Endothelial cell of umbilical vein (primary cell): ENCODE results near the gene PINK1. TPM values are rescaled to one million over a fixed set of nuclear protein-coding genes. Genes with fewer than 3 reads are reported as not detected.

Experiments used
- BruUV-seq: library from RNA; stranded (reverse); fragments of 400-500 nt; replicated peaks from 2 replicates; lab custom pipeline; 2021; lab: Mats Ljungman, UMichigan
- CTCF ChIA-PET: fragments of 300-600, 350-600 bp; sonication (Branson Sonifier 250); formaldehyde crosslinking; loops from one replicate; lab custom pipeline; 2021; ENCODE audit warnings: antibody characterized with exemption, inconsistent platforms; lab: Charles Lee
- POLR2A ChIA-PET: fragments of 300-600, 350-600 bp; sonication (Branson Sonifier 250); formaldehyde crosslinking; loops from one replicate; lab custom pipeline; 2021; ENCODE audit warnings: antibody characterized with exemption, inconsistent platforms; lab: Charles Lee
- DNase-seq: peaks from one replicate; pipeline ENCODE4 v3.0.0-alpha.2; 2011; ENCODE audit warnings: low read depth, low spot score
- FAIRE-seq: peaks from 2 replicates; lab custom pipeline; 2011; peaks lifted over from hg19 to GRCh38; lab: Jason Lieb, UNC
- H2AFZ ChIP-seq: 2 replicates; pipeline ENCODE4 v1.6.0; 2012; ENCODE audit warnings: low read depth, low read length, control low read depth, inconsistent platforms
- H3K27ac ChIP-seq: 2 replicates; pipeline ENCODE4 v1.5.1; 2011; ENCODE audit warnings: low read depth, mild to moderate bottlenecking, control low read depth, low read length, moderate library complexity; ENCODE audit not compliant: insufficient read depth
- H3K27me3 ChIP-seq, 2 experiments: 2 replicates each; pipeline versions ENCODE4 v1.6.0 to v1.6.1; 2011; ENCODE audit warnings: low read length in 2 of 2, mixed read lengths in 1 of 2; ENCODE audit not compliant: control insufficient read depth in 2 of 2, insufficient read depth in 2 of 2
- H3K36me3 ChIP-seq, 2 experiments: 2 replicates in 1 of 2; 3 replicates in 1 of 2; pipeline ENCODE4 v1.5.1; 2011; ENCODE audit warnings: low read length in 2 of 2, mild to moderate bottlenecking in 1 of 2, moderate library complexity in 1 of 2; ENCODE audit not compliant: control insufficient read depth in 2 of 2, insufficient read depth in 2 of 2; ENCODE audit errors: extremely low read depth in 1 of 2
- H3K4me1 ChIP-seq: 3 replicates; pipeline ENCODE4 v1.5.1; 2011; ENCODE audit warnings: mild to moderate bottlenecking, low read length; ENCODE audit not compliant: control insufficient read depth, insufficient read depth; ENCODE audit errors: extremely low read depth
- H3K4me2 ChIP-seq: 2 replicates; pipeline ENCODE4 v1.6.1; 2011; ENCODE audit warnings: low read length, control low read depth, mixed read lengths; ENCODE audit not compliant: insufficient read depth
- H3K4me3 ChIP-seq, 3 experiments: fragments of 200-600 bp in 1 of 3; sonication (generic), shearing (Covaris generic) in 1 of 3; replicated peaks in 1 of 3; 2 replicates each; pipeline ENCODE4 v1.5.1; 2011 to 2016; ENCODE audit warnings: control low read depth in 3 of 3, low read length in 3 of 3, mild to moderate bottlenecking in 2 of 3, inconsistent platforms in 1 of 3, low read depth in 1 of 3, moderate library complexity in 1 of 3; ENCODE audit not compliant: insufficient read depth in 1 of 3
- H3K79me2 ChIP-seq: 2 replicates; pipeline ENCODE4 v1.6.0; 2012; ENCODE audit warnings: low read length, inconsistent platforms; ENCODE audit not compliant: control insufficient read depth, insufficient read depth
- H3K9ac ChIP-seq: replicated peaks from 2 replicates; pipeline ENCODE3; 2011; ENCODE audit warnings: low read length, control low read depth; ENCODE audit not compliant: insufficient read depth; ENCODE audit errors: extremely low read depth
- H3K9me1 ChIP-seq: replicated peaks from 3 replicates; pipeline ENCODE4 v1.6.0; 2011; ENCODE audit warnings: mild to moderate bottlenecking, low read length; ENCODE audit not compliant: control insufficient read depth, insufficient read depth; ENCODE audit errors: extremely low read depth
- H3K9me3 ChIP-seq: replicated peaks from 2 replicates; pipeline ENCODE4 v1.5.1; 2012; ENCODE audit warnings: low read length, inconsistent platforms; ENCODE audit not compliant: control insufficient read depth, insufficient read depth
- H4K20me1 ChIP-seq: replicated peaks from 2 replicates; pipeline ENCODE3; 2011; ENCODE audit warnings: mild to moderate bottlenecking, low read length; ENCODE audit not compliant: control insufficient read depth, insufficient read depth; ENCODE audit errors: extremely low read depth
- CTCF ChIP-seq, 2 donors: IDR thresholded peaks; 1 replicate in 1 of 2; 2 replicates in 1 of 2; pipeline ENCODE4 v1.5.1; 2011; ENCODE audit warnings: low read length in 2 of 2, mild to moderate bottlenecking in 2 of 2, moderate library complexity in 2 of 2, control low read depth in 1 of 2, inconsistent platforms in 1 of 2, low read depth in 1 of 2; ENCODE audit not compliant: insufficient read depth in 1 of 2; ENCODE audit errors: extremely low read depth in 1 of 2
- EZH2 ChIP-seq: IDR thresholded peaks from 2 replicates; pipeline ENCODE4 v1.6.1; 2012; ENCODE audit warnings: borderline replicate concordance, low read depth, mild to moderate bottlenecking, moderate library complexity, low read length, inconsistent platforms; ENCODE audit not compliant: severe bottlenecking
- FOS ChIP-seq: IDR thresholded peaks from 2 replicates; pipeline ENCODE4 v1.6.1; 2011; ENCODE audit warnings: mild to moderate bottlenecking, low read length, moderate library complexity, borderline replicate concordance; ENCODE audit not compliant: insufficient read depth
- GATA2 ChIP-seq: IDR thresholded peaks from 2 replicates; pipeline ENCODE4 v1.7.0; 2011; ENCODE audit warnings: low read depth, mild to moderate bottlenecking, moderate library complexity, mixed read lengths, low read length; ENCODE audit not compliant: insufficient read length, insufficient read depth
- JUN ChIP-seq: IDR thresholded peaks from 2 replicates; pipeline ENCODE4 v1.6.1; 2011; ENCODE audit warnings: borderline replicate concordance, low read depth; ENCODE audit not compliant: insufficient read length, insufficient read depth
- MAX ChIP-seq: IDR thresholded peaks from 2 replicates; pipeline ENCODE4 v1.6.1; 2011; ENCODE audit not compliant: insufficient read depth, insufficient read length
- MYC ChIP-seq: IDR thresholded peaks from one replicate; pipeline ENCODE4 v1.6.1; 2011; ENCODE audit warnings: mild to moderate bottlenecking, low read depth, low read length
- POLR2A ChIP-seq: IDR thresholded peaks from 2 replicates; pipeline ENCODE4 v1.6.1; 2012; ENCODE audit warnings: low read depth, mild to moderate bottlenecking, control low read depth, low read length
- POLR2AphosphoS5 ChIP-seq: IDR thresholded peaks from 2 replicates; pipeline ENCODE4 v1.6.1; 2012; ENCODE audit warnings: low read depth, mild to moderate bottlenecking, control low read depth, low read length, moderate library complexity; ENCODE audit not compliant: insufficient read depth
- dilution Hi-C: fragments of 300-500 bp; cut with MboI; formaldehyde crosslinking; loops from one replicate; pipeline ENCODE4 v1.15.0; 2019; ENCODE audit warnings: low sequenced_read_pairs; ENCODE audit not compliant: extremely low pct_ligation_motif_present
- intact Hi-C: fragments of 100-400 bp; cut with micrococcal nuclease; formaldehyde crosslinking; loops from one replicate; pipeline ENCODE4 v1.10.0; 2022
- polyA plus RNA-seq, 4 experiments: library from polyadenylated mRNA; depleted of rRNA in 3 of 4; stranded (reverse) in 3 of 4; unstranded in 1 of 4; fragments of >200 nt; gene quantifications; 2 replicates each; pipeline versions ENCODE4 v1.2.1 to v1.2.3, GENCODE V29; 2011 to 2012; ENCODE audit warnings: missing spikeins in 1 of 4
- total RNA-seq: library from RNA; stranded (reverse); gene quantifications from 2 replicates; pipeline ENCODE4 v1.2.3, GENCODE V29; 2021

Gene PINK1
- total and polyA plus RNA-seq, 2 donors (not counting 3 experiments of a cell fraction or from before 2014, with no cell fraction given): 27.3 to 27.9 TPM

GRCh38 chr1:20601129-20601825 is 32.0 kb upstream of the PINK1 start:
- peaks cover 6% of the 10 kb centered on the region for H3K4me1 ChIP-seq
- H3K27ac ChIP-seq: no peak overlapping the region
- H3K4me3 ChIP-seq: no peak overlapping the region
- H4K20me1 ChIP-seq: no peaks in the 10 kb centered on the region
- DNase-seq (peak; percentile 54), FAIRE-seq (no peak)
- no peaks in the 10 kb centered on the region for H3K36me3 ChIP-seq
- dilution Hi-C loops: no loop called here
- H3K9me3 ChIP-seq: no peaks in the 10 kb centered on the region
- no peak overlapping the region for H3K9ac ChIP-seq
- ChIA-PET POLR2A (interaction anchor here (0.6 kb wide), 1 partner anchor 29 kb away, joined by 4 read pairs; no protein-coding TSS in a partner anchor), CTCF (interaction anchor here (1.9 kb wide), 1 partner anchor 26 kb away, joined by 6 read pairs; no protein-coding TSS in a partner anchor)
- H3K9me1 ChIP-seq: no peaks in the 10 kb centered on the region
- no peaks in the 10 kb centered on the region for H3K27me3 ChIP-seq
- H3K79me2 ChIP-seq: no peaks in the 10 kb centered on the region
- intact Hi-C loops: no loop called here
- H3K4me2 ChIP-seq: no peak overlapping the region
- TF ChIP-seq EZH2: no peak
- TF ChIP-seq FOS: peak; percentile 30
- no peak overlapping the region for H2AFZ ChIP-seq
- no TSS peak for BruUV-seq

GRCh38 chr1:20602851-20603450 is 30.3 kb upstream of the PINK1 start:
- DNase-seq: no peak
- Histone ChIP-seq H3K4me3 (no peak overlapping the region), H3K4me1 (peaks cover 6% of the 10 kb centered on the region), H3K27me3 (peaks cover 0 to 2% of the 10 kb centered on the region in 2 experiments), H3K9ac (no peak overlapping the region), H3K79me2 (no peaks in the 10 kb centered on the region), H4K20me1 (no peaks in the 10 kb centered on the region), H2AFZ (no peak overlapping the region), H3K9me1 (no peaks in the 10 kb centered on the region), H3K27ac (no peak overlapping the region), H3K9me3 (no peaks in the 10 kb centered on the region), H3K36me3 (no peaks in the 10 kb centered on the region), H3K4me2 (no peak overlapping the region)
- no TSS peak for BruUV-seq
- no peak for FAIRE-seq
- ChIA-PET CTCF (interaction anchor here (1.9 kb wide), 1 partner anchor 28 kb away, joined by 6 read pairs; no protein-coding TSS in a partner anchor), POLR2A (no interaction called here)
- intact Hi-C loops (no loop called here), dilution Hi-C loops (no loop called here)
- TF ChIP-seq EZH2: no peak
- TF ChIP-seq FOS: no peak
- TF ChIP-seq POLR2A: no peak
- no peak for TF ChIP-seq CTCF (IDR thresholded peaks at IDR 0.05; ENCODE audit: extremely low read depth in 1 of 2, insufficient read depth in 1 of 2, low read depth in 1 of 2, low read length in 2 of 2)
- no peak for TF ChIP-seq POLR2AphosphoS5
- TF ChIP-seq MYC: no peak
- TF ChIP-seq GATA2: no peak
- no peak for TF ChIP-seq JUN
- TF ChIP-seq MAX: no peak
